HEK293 (cell line): Measurements from ENCODE around the gene KRT12.

Experiments used
- INSM2 ChIP-seq: fragments of 450-650 bp; formaldehyde crosslinking; IDR thresholded peaks from 2 replicates; pipeline ENCODE4 v1.5.1; 2016; ENCODE audit warnings: missing biosample characterization, missing genetic modification characterization
- PRDM2 ChIP-seq: fragments of 450-650 bp; formaldehyde crosslinking; IDR thresholded peaks from 2 replicates; pipeline ENCODE4 v1.5.1; 2016; ENCODE audit warnings: missing biosample characterization, missing genetic modification characterization, borderline replicate concordance
- REPIN1 ChIP-seq: fragments of 450-650 bp; formaldehyde crosslinking; IDR thresholded peaks from 2 replicates; pipeline ENCODE4 v1.5.1; 2017; ENCODE audit warnings: missing biosample characterization, missing genetic modification characterization, low read depth
- SALL2 ChIP-seq: fragments of 450-650 bp; formaldehyde crosslinking; IDR thresholded peaks from 2 replicates; pipeline ENCODE4 v1.5.0; 2017; ENCODE audit warnings: missing biosample characterization, mild to moderate bottlenecking, missing genetic modification characterization, borderline replicate concordance
- SCRT2 ChIP-seq: fragments of 450-650 bp; formaldehyde crosslinking; IDR thresholded peaks from 2 replicates; pipeline ENCODE4 v1.5.1; 2016; ENCODE audit warnings: missing biosample characterization, missing genetic modification characterization
- TCF7L2 ChIP-seq: IDR thresholded peaks from 2 replicates; pipeline ENCODE4 v1.6.1; 2011; ENCODE audit warnings: low read depth, mild to moderate bottlenecking, inconsistent platforms, low read length, moderate library complexity, borderline replicate concordance
- TSHZ1 ChIP-seq: fragments of 450-650 bp; formaldehyde crosslinking; IDR thresholded peaks from 2 replicates; pipeline ENCODE4 v1.5.1; 2016; ENCODE audit warnings: missing biosample characterization, missing genetic modification characterization, borderline replicate concordance
- ZBTB10 ChIP-seq: fragments of 450-650 bp; formaldehyde crosslinking; IDR thresholded peaks from 2 replicates; pipeline ENCODE4 v1.5.1; 2016; ENCODE audit warnings: missing biosample characterization, missing genetic modification characterization
- ZBTB20 ChIP-seq: fragments of 450-650 bp; formaldehyde crosslinking; IDR thresholded peaks from 2 replicates; pipeline ENCODE4 v1.5.1; 2016; ENCODE audit warnings: missing biosample characterization, missing genetic modification characterization
- ZBTB21 ChIP-seq: fragments of 450-650 bp; formaldehyde crosslinking; IDR thresholded peaks from 2 replicates; pipeline ENCODE4 v1.5.1; 2017; ENCODE audit warnings: missing biosample characterization, missing genetic modification characterization
- ZBTB26 ChIP-seq: fragments of 450-650 bp; formaldehyde crosslinking; optimal IDR thresholded peaks from 2 replicates; pipeline ENCODE3; 2016; ENCODE audit warnings: missing biosample characterization, mild to moderate bottlenecking, missing genetic modification characterization
- ZBTB7A ChIP-seq: fragments of 450-650 bp; formaldehyde crosslinking; IDR thresholded peaks from 2 replicates; pipeline ENCODE4 v1.5.1; 2016; ENCODE audit warnings: low read depth, missing biosample characterization, missing genetic modification characterization
- ZNF155 ChIP-seq: fragments of 450-650 bp; formaldehyde crosslinking; IDR thresholded peaks from 2 replicates; pipeline ENCODE4 v1.5.1; 2016; ENCODE audit warnings: missing biosample characterization, missing genetic modification characterization
- ZNF16 ChIP-seq: fragments of 450-650 bp; formaldehyde crosslinking; IDR thresholded peaks from 2 replicates; pipeline ENCODE4 v1.5.1; 2016; ENCODE audit warnings: low read depth, missing biosample characterization, missing genetic modification characterization
- ZNF169 ChIP-seq: fragments of 450-650 bp; formaldehyde crosslinking; IDR thresholded peaks from 2 replicates; pipeline ENCODE4 v1.5.1; 2016; ENCODE audit warnings: missing biosample characterization, missing genetic modification characterization
- ZNF184 ChIP-seq: fragments of 450-650 bp; IDR thresholded peaks from 2 replicates; pipeline ENCODE4 v1.5.1; 2018; ENCODE audit warnings: missing biosample characterization, mild to moderate bottlenecking, missing genetic modification characterization
- ZNF23 ChIP-seq: fragments of 450-650 bp; formaldehyde crosslinking; IDR thresholded peaks from 2 replicates; pipeline ENCODE4 v1.5.1; 2016; ENCODE audit warnings: missing biosample characterization, missing genetic modification characterization, borderline replicate concordance
- ZNF239 ChIP-seq: fragments of 450-650 bp; formaldehyde crosslinking; IDR thresholded peaks from 2 replicates; pipeline ENCODE4 v1.5.1; 2016; ENCODE audit warnings: missing biosample characterization, missing genetic modification characterization
- ZNF324 ChIP-seq: fragments of 450-650 bp; formaldehyde crosslinking; IDR thresholded peaks from 2 replicates; pipeline ENCODE4 v1.5.1; 2016; ENCODE audit warnings: missing biosample characterization, missing genetic modification characterization
- ZNF362 ChIP-seq: fragments of 450-650 bp; formaldehyde crosslinking; IDR thresholded peaks from 2 replicates; pipeline ENCODE4 v1.5.1; 2016; ENCODE audit warnings: missing biosample characterization, missing genetic modification characterization
- ZNF776 ChIP-seq: fragments of 450-650 bp; formaldehyde crosslinking; IDR thresholded peaks from 2 replicates; pipeline ENCODE4 v1.5.0; 2017; ENCODE audit warnings: missing biosample characterization, missing genetic modification characterization, borderline replicate concordance
- ZNF785 ChIP-seq: fragments of 450-650 bp; formaldehyde crosslinking; IDR thresholded peaks from 2 replicates; pipeline ENCODE4 v1.5.1; 2016; ENCODE audit warnings: missing biosample characterization, missing genetic modification characterization
- ZSCAN16 ChIP-seq: fragments of 450-650 bp; formaldehyde crosslinking; IDR thresholded peaks from 2 replicates; pipeline ENCODE4 v1.5.1; 2016; ENCODE audit warnings: missing biosample characterization, missing genetic modification characterization

The KRT12 gene

GRCh38 chr17:40827746-40828453 is 39.1 kb downstream of the KRT12 start (continued):
- no peak for TF ChIP-seq ZBTB26 (tag by site-specific recombination)
- no peak for TF ChIP-seq SALL2 (tag by site-specific recombination)
- TF ChIP-seq SCRT2: peak; percentile 37; the same call in 1 of the 2 replicates
- TF ChIP-seq ZBTB21 (tag by site-specific recombination): peak; percentile 69
- TF ChIP-seq ZNF239 (tag by site-specific recombination): no peak
- TF ChIP-seq TCF7L2: peak; percentile 76; the same call in 1 of the 2 replicates
- peak; percentile 90 for TF ChIP-seq INSM2 (tag by site-specific recombination)
- no peak for TF ChIP-seq ZNF785 (tag by site-specific recombination)
- peak; percentile 88 for TF ChIP-seq ZSCAN16
- TF ChIP-seq PRDM2 (tag by site-specific recombination): no peak
- TF ChIP-seq ZNF16 (tag by site-specific recombination): no peak
- TF ChIP-seq ZNF362 (tag by site-specific recombination): no peak
- peak; percentile 98 for TF ChIP-seq TSHZ1
- no peak for TF ChIP-seq ZNF169 (tag by site-specific recombination)
- TF ChIP-seq ZNF23 (tag by site-specific recombination): no peak
- peak; percentile 81 for TF ChIP-seq ZNF184 (tag by site-specific recombination)
- TF ChIP-seq ZBTB10 (tag by site-specific recombination): no peak
- peak; percentile 72 for TF ChIP-seq ZNF324
- no peak for TF ChIP-seq ZNF776
- TF ChIP-seq ZNF155 (tag by site-specific recombination): no peak
- TF ChIP-seq ZBTB20 (tag by site-specific recombination): peak; percentile 37; the same call in 1 of the 2 replicates
- no peak for TF ChIP-seq ZBTB7A (tag by site-specific recombination)
- no peak for TF ChIP-seq REPIN1 (tag by site-specific recombination)
